Left kidney (tissue), 2 donors: ENCODE data around the gene AXIN1. TPM values are rescaled to one million over a fixed set of nuclear protein-coding genes. Genes with fewer than 3 reads are reported as not detected.

ENCODE experiments used
- DNase-seq: peaks from one replicate; pipeline ENCODE4 v3.0.0-alpha.2; 2013
- polyA plus RNA-seq: library from polyadenylated mRNA; unstranded; fragments of 120-200 nt; gene quantifications from one replicate; pipeline ENCODE4 v1.2.1, GENCODE V29; 2013; ENCODE audit not compliant: insufficient read length

AXIN1 gene
- polyA plus RNA-seq, 1 donor = 14.7 TPM

GRCh38 chr16:242281-242680, 110.2 kb downstream of the AXIN1 start:
- DNase-seq = no peak

- no peak for DNase-seq
These were observed 112.0 kb downstream of the AXIN1 start for GRCh38 chr16:240559-240958.

- DNase-seq = no peak
These were observed 112.6 kb downstream of the AXIN1 start for GRCh38 chr16:239948-240277.

Other genes starting within 250 kb of the AXIN1 start
- gene NPRL3, start 214.1 kb downstream of the AXIN1 start, polyA plus RNA-seq = 33.5 TPM
- 0.30 TPM for gene HBZ, start 200.1 kb downstream of the AXIN1 start, polyA plus RNA-seq
- 1.8 TPM for gene HBM, start 186.7 kb downstream of the AXIN1 start, polyA plus RNA-seq
- 570 TPM for gene HBA2, start 179.8 kb downstream of the AXIN1 start, polyA plus RNA-seq
- 394 TPM for gene HBA1, start 176.0 kb downstream of the AXIN1 start, polyA plus RNA-seq
- not detected for gene HBQ1, start 172.3 kb downstream of the AXIN1 start, polyA plus RNA-seq
- 168 TPM for gene LUC7L, start 123.3 kb downstream of the AXIN1 start, polyA plus RNA-seq
- 74.8 TPM for gene FAM234A, start 117.9 kb downstream of the AXIN1 start, polyA plus RNA-seq
- 1.4 TPM for gene RGS11, start 76.8 kb downstream of the AXIN1 start, polyA plus RNA-seq
- 3.6 TPM for gene ARHGDIG, start 72.1 kb downstream of the AXIN1 start, polyA plus RNA-seq
- gene PDIA2, start 69.6 kb downstream of the AXIN1 start, polyA plus RNA-seq = 2.4 TPM
- 52.8 TPM for gene MRPL28, start 17.8 kb upstream of the AXIN1 start, polyA plus RNA-seq
- gene PGAP6, start 29.3 kb upstream of the AXIN1 start, polyA plus RNA-seq = 56.1 TPM
- 106 TPM for gene NME4, start 44.5 kb upstream of the AXIN1 start, polyA plus RNA-seq
- gene DECR2, start 49.2 kb upstream of the AXIN1 start, polyA plus RNA-seq = 20.1 TPM
- 127 TPM for gene RAB11FIP3, start 72.9 kb upstream of the AXIN1 start, polyA plus RNA-seq
- gene CAPN15, start 175.0 kb upstream of the AXIN1 start, polyA plus RNA-seq = 23.8 TPM
- 6.6 TPM for gene PRR35, start 207.7 kb upstream of the AXIN1 start, polyA plus RNA-seq
- gene NHLRC4, start 214.3 kb upstream of the AXIN1 start, polyA plus RNA-seq = 4.7 TPM
- 60.9 TPM for gene PIGQ, start 217.2 kb upstream of the AXIN1 start, polyA plus RNA-seq
- 17.3 TPM for gene RAB40C, start 237.3 kb upstream of the AXIN1 start, polyA plus RNA-seq